Endothelial cell of umbilical vein (primary cell): ENCODE data around the gene SPTLC3. TPM values are rescaled to one million over a fixed set of nuclear protein-coding genes. Genes with fewer than 3 reads are reported as not detected.

Source experiments
- BruUV-seq: library from RNA; stranded (reverse); fragments of 400-500 nt; replicated peaks from 2 replicates; lab custom pipeline; 2021; lab: Mats Ljungman, UMichigan
- CTCF ChIA-PET: fragments of 300-600, 350-600 bp; sonication (Branson Sonifier 250); formaldehyde crosslinking; loops from one replicate; lab custom pipeline; 2021; ENCODE audit warnings: antibody characterized with exemption, inconsistent platforms; lab: Charles Lee
- POLR2A ChIA-PET: fragments of 300-600, 350-600 bp; sonication (Branson Sonifier 250); formaldehyde crosslinking; loops from one replicate; lab custom pipeline; 2021; ENCODE audit warnings: antibody characterized with exemption, inconsistent platforms; lab: Charles Lee
- DNase-seq: peaks from one replicate; pipeline ENCODE4 v3.0.0-alpha.2; 2011; ENCODE audit warnings: low read depth, low spot score
- FAIRE-seq: peaks from 2 replicates; lab custom pipeline; 2011; peaks lifted over from hg19 to GRCh38; lab: Jason Lieb, UNC
- H2AFZ ChIP-seq: 2 replicates; pipeline ENCODE4 v1.6.0; 2012; ENCODE audit warnings: low read depth, low read length, control low read depth, inconsistent platforms
- H3K27ac ChIP-seq: 2 replicates; pipeline ENCODE4 v1.5.1; 2011; ENCODE audit warnings: low read depth, mild to moderate bottlenecking, control low read depth, low read length, moderate library complexity; ENCODE audit not compliant: insufficient read depth
- H3K27me3 ChIP-seq, 2 experiments: 2 replicates each; pipeline versions ENCODE4 v1.6.0 to v1.6.1; 2011; ENCODE audit warnings: low read length in 2 of 2, mixed read lengths in 1 of 2; ENCODE audit not compliant: control insufficient read depth in 2 of 2, insufficient read depth in 2 of 2
- H3K36me3 ChIP-seq, 2 experiments: 2 replicates in 1 of 2; 3 replicates in 1 of 2; pipeline ENCODE4 v1.5.1; 2011; ENCODE audit warnings: low read length in 2 of 2, mild to moderate bottlenecking in 1 of 2, moderate library complexity in 1 of 2; ENCODE audit not compliant: control insufficient read depth in 2 of 2, insufficient read depth in 2 of 2; ENCODE audit errors: extremely low read depth in 1 of 2
- H3K4me1 ChIP-seq: 3 replicates; pipeline ENCODE4 v1.5.1; 2011; ENCODE audit warnings: mild to moderate bottlenecking, low read length; ENCODE audit not compliant: control insufficient read depth, insufficient read depth; ENCODE audit errors: extremely low read depth
- H3K4me2 ChIP-seq: 2 replicates; pipeline ENCODE4 v1.6.1; 2011; ENCODE audit warnings: low read length, control low read depth, mixed read lengths; ENCODE audit not compliant: insufficient read depth
- H3K4me3 ChIP-seq, 3 experiments: fragments of 200-600 bp in 1 of 3; sonication (generic), shearing (Covaris generic) in 1 of 3; replicated peaks in 1 of 3; 2 replicates each; pipeline ENCODE4 v1.5.1; 2011 to 2016; ENCODE audit warnings: control low read depth in 3 of 3, low read length in 3 of 3, mild to moderate bottlenecking in 2 of 3, inconsistent platforms in 1 of 3, low read depth in 1 of 3, moderate library complexity in 1 of 3; ENCODE audit not compliant: insufficient read depth in 1 of 3
- H3K79me2 ChIP-seq: 2 replicates; pipeline ENCODE4 v1.6.0; 2012; ENCODE audit warnings: low read length, inconsistent platforms; ENCODE audit not compliant: control insufficient read depth, insufficient read depth
- H3K9ac ChIP-seq: replicated peaks from 2 replicates; pipeline ENCODE3; 2011; ENCODE audit warnings: low read length, control low read depth; ENCODE audit not compliant: insufficient read depth; ENCODE audit errors: extremely low read depth
- H3K9me1 ChIP-seq: replicated peaks from 3 replicates; pipeline ENCODE4 v1.6.0; 2011; ENCODE audit warnings: mild to moderate bottlenecking, low read length; ENCODE audit not compliant: control insufficient read depth, insufficient read depth; ENCODE audit errors: extremely low read depth
- H3K9me3 ChIP-seq: replicated peaks from 2 replicates; pipeline ENCODE4 v1.5.1; 2012; ENCODE audit warnings: low read length, inconsistent platforms; ENCODE audit not compliant: control insufficient read depth, insufficient read depth
- H4K20me1 ChIP-seq: replicated peaks from 2 replicates; pipeline ENCODE3; 2011; ENCODE audit warnings: mild to moderate bottlenecking, low read length; ENCODE audit not compliant: control insufficient read depth, insufficient read depth; ENCODE audit errors: extremely low read depth
- CTCF ChIP-seq, 2 donors: IDR thresholded peaks; 1 replicate in 1 of 2; 2 replicates in 1 of 2; pipeline ENCODE4 v1.5.1; 2011; ENCODE audit warnings: low read length in 2 of 2, mild to moderate bottlenecking in 2 of 2, moderate library complexity in 2 of 2, control low read depth in 1 of 2, inconsistent platforms in 1 of 2, low read depth in 1 of 2; ENCODE audit not compliant: insufficient read depth in 1 of 2; ENCODE audit errors: extremely low read depth in 1 of 2
- EZH2 ChIP-seq: IDR thresholded peaks from 2 replicates; pipeline ENCODE4 v1.6.1; 2012; ENCODE audit warnings: borderline replicate concordance, low read depth, mild to moderate bottlenecking, moderate library complexity, low read length, inconsistent platforms; ENCODE audit not compliant: severe bottlenecking
- GATA2 ChIP-seq: IDR thresholded peaks from 2 replicates; pipeline ENCODE4 v1.7.0; 2011; ENCODE audit warnings: low read depth, mild to moderate bottlenecking, moderate library complexity, mixed read lengths, low read length; ENCODE audit not compliant: insufficient read length, insufficient read depth
- MAX ChIP-seq: IDR thresholded peaks from 2 replicates; pipeline ENCODE4 v1.6.1; 2011; ENCODE audit not compliant: insufficient read depth, insufficient read length
- MYC ChIP-seq: IDR thresholded peaks from one replicate; pipeline ENCODE4 v1.6.1; 2011; ENCODE audit warnings: mild to moderate bottlenecking, low read depth, low read length
- dilution Hi-C: fragments of 300-500 bp; cut with MboI; formaldehyde crosslinking; loops from one replicate; pipeline ENCODE4 v1.15.0; 2019; ENCODE audit warnings: low sequenced_read_pairs; ENCODE audit not compliant: extremely low pct_ligation_motif_present
- intact Hi-C: fragments of 100-400 bp; cut with micrococcal nuclease; formaldehyde crosslinking; loops from one replicate; pipeline ENCODE4 v1.10.0; 2022
- polyA plus RNA-seq, 4 experiments: library from polyadenylated mRNA; depleted of rRNA in 3 of 4; stranded (reverse) in 3 of 4; unstranded in 1 of 4; fragments of >200 nt; gene quantifications; 2 replicates each; pipeline versions ENCODE4 v1.2.1 to v1.2.3, GENCODE V29; 2011 to 2012; ENCODE audit warnings: missing spikeins in 1 of 4
- total RNA-seq: library from RNA; stranded (reverse); gene quantifications from 2 replicates; pipeline ENCODE4 v1.2.3, GENCODE V29; 2021

Gene SPTLC3
- total and polyA plus RNA-seq, 2 donors (not counting 3 experiments of a cell fraction or from before 2014, with no cell fraction given) = 0.29 to 0.35 TPM

- Histone ChIP-seq H4K20me1 (no peaks in the 10 kb centered on the region), H3K4me2 (no peak overlapping the region), H3K9me1 (no peaks in the 10 kb centered on the region), H3K79me2 (no peaks in the 10 kb centered on the region), H3K36me3 (no peaks in the 10 kb centered on the region), H3K4me1 (no peaks in the 10 kb centered on the region), H3K4me3 (no peak overlapping the region), H3K27me3 (no peaks in the 10 kb centered on the region), H3K9me3 (no peaks in the 10 kb centered on the region), H3K9ac (no peak overlapping the region), H2AFZ (no peak overlapping the region), H3K27ac (no peak overlapping the region)
- intact Hi-C loops (no loop called here), dilution Hi-C loops (no loop called here)
- ChIA-PET POLR2A (no interaction called here), CTCF (no interaction called here)
- TF ChIP-seq EZH2 (no peak), GATA2 (no peak), MYC (no peak), MAX (no peak), CTCF (IDR thresholded peaks at IDR 0.05; ENCODE audit: extremely low read depth in 1 of 2, insufficient read depth in 1 of 2, low read depth in 1 of 2, low read length in 2 of 2) (no peak)
- BruUV-seq = no TSS peak
- DNase-seq (no peak), FAIRE-seq (no peak)
Measured at GRCh38 chr20:13131688-13132087, 122.9 kb downstream of the SPTLC3 start.
